SH-SY5Y (cell line): ENCODE results near the gene KLHL3.

Experiments used
- GATA2 ChIP-seq: IDR thresholded peaks from 2 replicates; pipeline ENCODE4 v1.6.1; 2011; ENCODE audit warnings: mild to moderate bottlenecking, low read depth, low read length
- GATA3 ChIP-seq: IDR thresholded peaks from 2 replicates; pipeline ENCODE4 v1.6.1; 2011; ENCODE audit warnings: low read depth, mild to moderate bottlenecking, low read length, moderate library complexity

GRCh38 chr5:137607771-137608170, 128.1 kb downstream of the KLHL3 start:
- no peak for TF ChIP-seq GATA2
- no peak for TF ChIP-seq GATA3
